ENCODE data around the gene IL22.
"Not testable (repeated sequence)": the region's sequence is repeated elsewhere in the genome, so short reads cannot be mapped to it uniquely, and the experiment has no call there.

IL22 gene

GRCh38 chr12:68233498-68233897 is 19.9 kb downstream of the IL22 start:
- Mint-ChIP-seq H3K27ac (peak overlapping the region in 1 of 2 donors; percentile 69), H3K9me3 (no peaks in the 10 kb centered on the region), H3K4me1 (ENCODE audit: low read depth in 2 of 2) (peaks cover 10 to 20% of the 10 kb centered on the region in 2 donors), H3K36me3 (ENCODE audit: insufficient read depth) (no peaks in the 10 kb centered on the region), H3K4me3 (no peak overlapping the region), H3K27me3 (no peaks in the 10 kb centered on the region)
- peak; percentile 33 for ATAC-seq (replicated peaks)
- no peak for DNase-seq

- no peaks in the 10 kb centered on the region for H3K36me3 Mint-ChIP-seq (ENCODE audit: insufficient read depth)
- no peak overlapping the region for H3K27ac Mint-ChIP-seq
- peaks cover 6 to 7% of the 10 kb centered on the region in 2 donors for H3K4me1 Mint-ChIP-seq (ENCODE audit: low read depth in 2 of 2)
- no peak for DNase-seq
- H3K27me3 Mint-ChIP-seq = no peaks in the 10 kb centered on the region
- no peaks in the 10 kb centered on the region for H3K9me3 Mint-ChIP-seq
- no peak for ATAC-seq (replicated peaks)
- no peak overlapping the region for H3K4me3 Mint-ChIP-seq
These were observed 21.7 kb downstream of the IL22 start for GRCh38 chr12:68231691-68232090.

GRCh38 chr12:68231229-68231628 is 22.2 kb downstream of the IL22 start:
- no peak for DNase-seq
- H3K27ac Mint-ChIP-seq = no peak overlapping the region
- H3K36me3 Mint-ChIP-seq (ENCODE audit: insufficient read depth) = no peaks in the 10 kb centered on the region
- no peaks in the 10 kb centered on the region for H3K27me3 Mint-ChIP-seq
- ATAC-seq (replicated peaks) = no peak
- no peaks in the 10 kb centered on the region for H3K9me3 Mint-ChIP-seq
- H3K4me1 Mint-ChIP-seq (ENCODE audit: low read depth in 2 of 2) = peaks cover 3 to 7% of the 10 kb centered on the region in 2 donors
- H3K4me3 Mint-ChIP-seq = no peak overlapping the region

GRCh38 chr12:68229956-68230355 is 23.4 kb downstream of the IL22 start:
- Mint-ChIP-seq H3K9me3 (no peaks in the 10 kb centered on the region), H3K4me1 (ENCODE audit: low read depth in 2 of 2) (peaks cover 0 to 12% of the 10 kb centered on the region in 2 donors), H3K36me3 (ENCODE audit: insufficient read depth) (no peaks in the 10 kb centered on the region), H3K4me3 (no peak overlapping the region), H3K27ac (no peak overlapping the region), H3K27me3 (no peaks in the 10 kb centered on the region)
- ATAC-seq (replicated peaks) (no peak), DNase-seq (no peak)

GRCh38 chr12:68227356-68227755 is 26.0 kb downstream of the IL22 start:
- Mint-ChIP-seq H3K4me1 (ENCODE audit: low read depth in 2 of 2) (peaks cover 4 to 13% of the 10 kb centered on the region in 2 donors), H3K27me3 (no peaks in the 10 kb centered on the region), H3K9me3 (no peaks in the 10 kb centered on the region), H3K36me3 (ENCODE audit: insufficient read depth) (no peaks in the 10 kb centered on the region), H3K4me3 (no peak overlapping the region), H3K27ac (no peak overlapping the region)
- ATAC-seq (replicated peaks) (no peak), DNase-seq (no peak)

- ATAC-seq (replicated peaks) (peak; percentile 89), DNase-seq (peak in 1 of 3 experiments; percentile 26)
- peak within 1 kb of the TSS in 1 of 2 donors; percentile 32 for H3K27ac Mint-ChIP-seq
- H3K27me3 Mint-ChIP-seq = no peaks in the 10 kb centered on the region
- H3K36me3 Mint-ChIP-seq (ENCODE audit: insufficient read depth) = no peaks in the 10 kb centered on the region
- peaks cover 4 to 13% of the 10 kb centered on the region in 2 donors for H3K4me1 Mint-ChIP-seq (ENCODE audit: low read depth in 2 of 2)
- H3K4me3 Mint-ChIP-seq = peak within 1 kb of the TSS; percentile 9 to 56
- no peaks in the 10 kb centered on the region for H3K9me3 Mint-ChIP-seq
These were observed 27.6 kb downstream of the IL22 start, which contains the start of gene IL26 for GRCh38 chr12:68225576-68226476. Gene IL26 (minus strand): TSS chr12:68225810. CDS start chr12:68225756, 54 bp downstream.

- peak overlapping the region in 1 of 2 donors; percentile 56 for H3K4me3 Mint-ChIP-seq
- H3K27me3 Mint-ChIP-seq = no peaks in the 10 kb centered on the region
- H3K9me3 Mint-ChIP-seq = no peaks in the 10 kb centered on the region
- DNase-seq (no peak), ATAC-seq (replicated peaks) (no peak)
- peaks cover 4 to 13% of the 10 kb centered on the region in 2 donors for H3K4me1 Mint-ChIP-seq (ENCODE audit: low read depth in 2 of 2)
- peak overlapping the region in 1 of 2 donors; percentile 32 for H3K27ac Mint-ChIP-seq
- no peaks in the 10 kb centered on the region for H3K36me3 Mint-ChIP-seq (ENCODE audit: insufficient read depth)
These were observed 28.7 kb downstream of the IL22 start for GRCh38 chr12:68224613-68225285.

- no peaks in the 10 kb centered on the region for H3K9me3 Mint-ChIP-seq
- H3K27ac Mint-ChIP-seq = peak overlapping the region in 1 of 2 donors; percentile 14
- no peaks in the 10 kb centered on the region for H3K36me3 Mint-ChIP-seq (ENCODE audit: insufficient read depth)
These were observed 30.2 kb downstream of the IL22 start for GRCh38 chr12:68223067-68223747.

GRCh38 chr12:68222326-68222725 is 31.1 kb downstream of the IL22 start:
- H3K4me1 Mint-ChIP-seq (ENCODE audit: low read depth in 2 of 2) = peaks cover 4 to 13% of the 10 kb centered on the region in 2 donors
- no peaks in the 10 kb centered on the region for H3K9me3 Mint-ChIP-seq
- H3K4me3 Mint-ChIP-seq = peak overlapping the region in 1 of 2 donors; percentile 46

More at GRCh38 chr12:68223067-68223747, 30.2 kb downstream of the IL22 start:
- Mint-ChIP-seq H3K4me3 (peak overlapping the region; percentile 46 to 64), H3K27me3 (no peaks in the 10 kb centered on the region), H3K4me1 (ENCODE audit: low read depth in 2 of 2) (peaks cover 4 to 13% of the 10 kb centered on the region in 2 donors)
- ATAC-seq (replicated peaks) = peak; percentile 76
- DNase-seq = peak; percentile 59 to 65 (median 65)

GRCh38 chr12:68221497-68221896 is 31.9 kb downstream of the IL22 start:
- Mint-ChIP-seq H3K4me3 (no peak overlapping the region), H3K27ac (no peak overlapping the region), H3K27me3 (no peaks in the 10 kb centered on the region), H3K36me3 (ENCODE audit: insufficient read depth) (no peaks in the 10 kb centered on the region), H3K4me1 (ENCODE audit: low read depth in 2 of 2) (peaks cover 4 to 13% of the 10 kb centered on the region in 2 donors), H3K9me3 (no peaks in the 10 kb centered on the region)
- ATAC-seq (replicated peaks) = no peak
- DNase-seq = no peak

More at GRCh38 chr12:68222326-68222725, 31.1 kb downstream of the IL22 start:
- ATAC-seq (replicated peaks) (no peak), DNase-seq (no peak)
- Mint-ChIP-seq H3K27ac (no peak overlapping the region), H3K27me3 (no peaks in the 10 kb centered on the region), H3K36me3 (ENCODE audit: insufficient read depth) (no peaks in the 10 kb centered on the region)

GRCh38 chr12:68210875-68211274 is 42.5 kb downstream of the IL22 start:
- Mint-ChIP-seq H3K27me3 (no peaks in the 10 kb centered on the region), H3K27ac (no peak overlapping the region), H3K4me1 (ENCODE audit: low read depth in 2 of 2) (peaks cover 8 to 16% of the 10 kb centered on the region in 2 donors), H3K4me3 (no peak overlapping the region), H3K36me3 (ENCODE audit: insufficient read depth) (no peaks in the 10 kb centered on the region), H3K9me3 (no peaks in the 10 kb centered on the region)
- ATAC-seq (replicated peaks) = no peak
- DNase-seq = no peak

- peaks cover 8 to 16% of the 10 kb centered on the region in 2 donors for H3K4me1 Mint-ChIP-seq (ENCODE audit: low read depth in 2 of 2)
- H3K27me3 Mint-ChIP-seq; H3K27ac Mint-ChIP-seq; H3K36me3 Mint-ChIP-seq (ENCODE audit: insufficient read depth); H3K4me3 Mint-ChIP-seq; DNase-seq; H3K9me3 Mint-ChIP-seq; ATAC-seq (replicated peaks): not testable (repeated sequence)
These were observed 44.2 kb downstream of the IL22 start for GRCh38 chr12:68209048-68209728.

GRCh38 chr12:68207276-68207675 is 46.1 kb downstream of the IL22 start:
- Mint-ChIP-seq H3K36me3 (ENCODE audit: insufficient read depth) (no peaks in the 10 kb centered on the region), H3K9me3 (no peaks in the 10 kb centered on the region), H3K27ac (no peak overlapping the region), H3K4me1 (ENCODE audit: low read depth in 2 of 2) (peaks cover 23 to 32% of the 10 kb centered on the region in 2 donors), H3K27me3 (no peaks in the 10 kb centered on the region), H3K4me3 (no peak overlapping the region)
- DNase-seq (no peak), ATAC-seq (replicated peaks) (no peak)
